Fibroblast of lung (primary cell): ENCODE measurements around the gene NEBL. TPM values are rescaled to one million over a fixed set of nuclear protein-coding genes. Genes with fewer than 3 reads are reported as not detected.

Experiments
- DNase-seq, 2 donors: peaks; one replicate each; pipeline versions ENCODE4 v3.0.0 to v3.0.0-alpha.2; 2010; ENCODE audit warnings: low read depth in 2 of 2
- H2AFZ ChIP-seq: 2 replicates; pipeline ENCODE4 v1.5.1; 2012; ENCODE audit warnings: low read length, control low read depth, inconsistent platforms
- H3K27ac ChIP-seq: 2 replicates; pipeline ENCODE4 v1.5.1; 2011; ENCODE audit warnings: low read length, control low read depth; ENCODE audit not compliant: insufficient read depth
- H3K27me3 ChIP-seq: 2 replicates; pipeline ENCODE4 v1.5.1; 2011; ENCODE audit warnings: mild to moderate bottlenecking, low read length; ENCODE audit not compliant: control insufficient read depth, insufficient read depth
- H3K36me3 ChIP-seq: 2 replicates; pipeline ENCODE4 v1.5.1; 2011; ENCODE audit warnings: low read length; ENCODE audit not compliant: control insufficient read depth, insufficient read depth
- H3K4me1 ChIP-seq: 2 replicates; pipeline ENCODE4 v1.5.1; 2011; ENCODE audit warnings: low read length; ENCODE audit not compliant: control insufficient read depth, insufficient read depth; ENCODE audit errors: extremely low read depth
- H3K4me2 ChIP-seq: 2 replicates; pipeline ENCODE4 v1.5.1; 2011; ENCODE audit warnings: low read length, control low read depth; ENCODE audit not compliant: insufficient read depth; ENCODE audit errors: extremely low read depth
- H3K4me3 ChIP-seq, 4 experiments: fragments of 200-600 bp in 1 of 4; sonication (generic) in 1 of 4; replicated peaks in 1 of 4; 2 replicates each; pipeline ENCODE4 v1.5.1; 2011 to 2016; ENCODE audit warnings: low read length in 4 of 4, low read depth in 3 of 4, mild to moderate bottlenecking in 3 of 4, control low read depth in 2 of 4, inconsistent platforms in 1 of 4, mixed read lengths in 1 of 4; ENCODE audit not compliant: insufficient read depth in 1 of 4; ENCODE audit errors: control extremely low read depth in 1 of 4
- H3K79me2 ChIP-seq: 2 replicates; pipeline ENCODE4 v1.5.1; 2012; ENCODE audit warnings: mild to moderate bottlenecking, low read length, inconsistent platforms; ENCODE audit not compliant: control insufficient read depth, insufficient read depth
- H3K9ac ChIP-seq: 2 replicates; pipeline ENCODE4 v1.5.1; 2011; ENCODE audit warnings: mild to moderate bottlenecking, low read length, control low read depth; ENCODE audit not compliant: insufficient read depth
- H3K9me3 ChIP-seq: 2 replicates; pipeline ENCODE4 v1.5.1; 2012; ENCODE audit warnings: low read depth, low read length; ENCODE audit not compliant: control insufficient read depth, insufficient read depth
- H4K20me1 ChIP-seq: 2 replicates; pipeline ENCODE4 v1.5.1; 2011; ENCODE audit warnings: low read length; ENCODE audit not compliant: control insufficient read depth, insufficient read depth; ENCODE audit errors: extremely low read depth
- CTCF ChIP-seq, 2 donors: IDR thresholded peaks in 1 of 2; conservative IDR thresholded peaks in 1 of 2; 1 replicate in 1 of 2; 2 replicates in 1 of 2; pipeline ENCODE4 v1.5.1; 2011 to 2012; ENCODE audit warnings: low read length in 2 of 2, control low read depth in 1 of 2, inconsistent platforms in 1 of 2, low read depth in 1 of 2, mild to moderate bottlenecking in 1 of 2
- EZH2 ChIP-seq: IDR thresholded peaks from 2 replicates; pipeline ENCODE4 v1.5.1; 2012; ENCODE audit warnings: low read length, control low read depth, mild to moderate bottlenecking; ENCODE audit errors: missing control alignments
- polyA plus RNA-seq, 2 donors: library from polyadenylated mRNA; depleted of rRNA in 1 of 2; stranded (reverse) in 1 of 2; unstranded in 1 of 2; fragments of >200 nt; gene quantifications; 2 replicates each; pipeline ENCODE4 v1.2.1, GENCODE V29; 2011 to 2012; ENCODE audit warnings: missing spikeins in 1 of 2
- total RNA-seq: library from RNA; depleted of rRNA; stranded (reverse); fragments of >200 nt; gene quantifications from 2 replicates; pipeline ENCODE4 v1.2.1, GENCODE V29; 2014

NEBL gene
- total and polyA plus RNA-seq, 2 donors (not counting 1 experiment from before 2014, with no cell fraction given), result 0.11 to 0.33 TPM

GRCh38 chr10:20858292-20859124, 38.6 kb downstream of the NEBL start:
- Histone ChIP-seq H3K36me3 (no peaks in the 10 kb centered on the region), H3K79me2 (no peaks in the 10 kb centered on the region), H3K27me3 (no peaks in the 10 kb centered on the region), H4K20me1 (no peaks in the 10 kb centered on the region), H3K4me2 (no peak overlapping the region), H2AFZ (no peak overlapping the region), H3K9me3 (no peaks in the 10 kb centered on the region), H3K4me1 (no peaks in the 10 kb centered on the region), H3K27ac (no peak overlapping the region), H3K4me3 (no peak overlapping the region), H3K9ac (no peak overlapping the region)
- TF ChIP-seq CTCF (conservative IDR thresholded peaks at IDR 0.05 in 1 of 2, IDR thresholded peaks at IDR 0.05 in 1 of 2; ENCODE audit: low read depth in 1 of 2, low read length in 2 of 2) (peak in 1 of 2 donors; percentile 47), EZH2 (no peak)
- peak; percentile 33 to 76 for DNase-seq

- H4K20me1 ChIP-seq, result no peaks in the 10 kb centered on the region
- H3K27me3 ChIP-seq, result no peaks in the 10 kb centered on the region
- H2AFZ ChIP-seq, result no peak overlapping the region
- H3K9ac ChIP-seq, result no peak overlapping the region
- H3K4me1 ChIP-seq, result no peaks in the 10 kb centered on the region
- TF ChIP-seq CTCF (conservative IDR thresholded peaks at IDR 0.05 in 1 of 2, IDR thresholded peaks at IDR 0.05 in 1 of 2; ENCODE audit: low read depth in 1 of 2, low read length in 2 of 2) (no peak), EZH2 (no peak)
- no peak overlapping the region for H3K4me3 ChIP-seq
- no peaks in the 10 kb centered on the region for H3K79me2 ChIP-seq
- no peaks in the 10 kb centered on the region for H3K36me3 ChIP-seq
- no peak overlapping the region for H3K4me2 ChIP-seq
- no peaks in the 10 kb centered on the region for H3K9me3 ChIP-seq
- H3K27ac ChIP-seq, result no peak overlapping the region
- DNase-seq, result no peak
Measured at GRCh38 chr10:20856484-20856883, 40.6 kb downstream of the NEBL start.

DNA sequence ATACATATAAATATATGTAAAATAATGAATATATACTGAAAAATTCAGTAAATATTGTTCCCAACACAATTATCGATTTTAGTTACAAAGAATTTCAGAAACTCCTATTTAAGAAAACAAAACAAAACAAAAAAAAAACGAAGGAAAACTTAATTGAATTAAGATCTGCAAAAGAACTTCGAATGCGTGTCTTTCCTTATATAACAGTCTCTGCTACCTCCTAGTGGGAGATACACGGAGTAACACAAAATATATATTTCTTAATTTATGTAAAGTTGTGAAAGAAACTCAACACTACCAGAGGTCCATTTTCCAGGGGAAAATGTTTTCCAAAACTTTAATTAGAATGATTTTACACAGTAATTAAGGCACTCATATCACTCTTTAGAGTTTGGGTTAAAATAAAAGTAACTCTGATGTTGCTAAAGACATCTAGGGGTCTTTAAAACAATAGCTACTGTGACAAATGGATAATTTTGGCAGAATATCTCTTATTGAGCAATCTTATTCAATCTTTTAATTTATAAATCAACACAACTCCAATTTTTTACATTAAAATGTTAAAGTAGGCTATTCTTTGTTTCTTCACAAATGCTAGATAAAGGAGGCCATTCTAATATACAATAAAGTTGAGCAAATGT, 41.6 kb downstream of the NEBL start:
- Histone ChIP-seq H3K4me2 (no peak overlapping the region), H4K20me1 (no peaks in the 10 kb centered on the region), H3K27me3 (no peaks in the 10 kb centered on the region), H3K4me1 (no peaks in the 10 kb centered on the region), H2AFZ (no peak overlapping the region), H3K36me3 (no peaks in the 10 kb centered on the region), H3K79me2 (no peaks in the 10 kb centered on the region), H3K9ac (no peak overlapping the region), H3K27ac (no peak overlapping the region), H3K9me3 (no peaks in the 10 kb centered on the region), H3K4me3 (no peak overlapping the region)
- DNase-seq, result peak; percentile 29 to 71
- TF ChIP-seq CTCF (conservative IDR thresholded peaks at IDR 0.05 in 1 of 2, IDR thresholded peaks at IDR 0.05 in 1 of 2; ENCODE audit: low read depth in 1 of 2, low read length in 2 of 2) (peak; percentile 20 to 53), EZH2 (no peak)
